ENCODE measurements around the gene ELF2. TPM values are rescaled to one million over a fixed set of nuclear protein-coding genes. Genes with fewer than 3 reads are reported as not detected.

Gene ELF2
- total RNA-seq, 1 donor from 2014 or later = 57.9 TPM

GRCh38 chr4:139053909-139054308 lies 123.1 kb downstream of the ELF2 start:
- CTCF ChIA-PET = no interaction called here
- H3K27me3 Mint-ChIP-seq = no peaks in the 10 kb centered on the region
- H3K27ac Mint-ChIP-seq = no peak overlapping the region
- H3K4me1 Mint-ChIP-seq = peaks cover 4% of the 10 kb centered on the region
- TF ChIP-seq, protein P1, sequence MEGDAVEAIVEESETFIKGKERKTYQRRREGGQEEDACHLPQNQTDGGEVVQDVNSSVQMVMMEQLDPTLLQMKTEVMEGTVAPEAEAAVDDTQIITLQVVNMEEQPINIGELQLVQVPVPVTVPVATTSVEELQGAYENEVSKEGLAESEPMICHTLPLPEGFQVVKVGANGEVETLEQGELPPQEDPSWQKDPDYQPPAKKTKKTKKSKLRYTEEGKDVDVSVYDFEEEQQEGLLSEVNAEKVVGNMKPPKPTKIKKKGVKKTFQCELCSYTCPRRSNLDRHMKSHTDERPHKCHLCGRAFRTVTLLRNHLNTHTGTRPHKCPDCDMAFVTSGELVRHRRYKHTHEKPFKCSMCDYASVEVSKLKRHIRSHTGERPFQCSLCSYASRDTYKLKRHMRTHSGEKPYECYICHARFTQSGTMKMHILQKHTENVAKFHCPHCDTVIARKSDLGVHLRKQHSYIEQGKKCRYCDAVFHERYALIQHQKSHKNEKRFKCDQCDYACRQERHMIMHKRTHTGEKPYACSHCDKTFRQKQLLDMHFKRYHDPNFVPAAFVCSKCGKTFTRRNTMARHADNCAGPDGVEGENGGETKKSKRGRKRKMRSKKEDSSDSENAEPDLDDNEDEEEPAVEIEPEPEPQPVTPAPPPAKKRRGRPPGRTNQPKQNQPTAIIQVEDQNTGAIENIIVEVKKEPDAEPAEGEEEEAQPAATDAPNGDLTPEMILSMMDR (IDR thresholded peaks at IDR 0.05) = no peak
- DNase-seq = no peak
- intact Hi-C loops (cut with micrococcal nuclease) = no loop called here
- H3K4me3 Mint-ChIP-seq = no peak overlapping the region
- POLR2A ChIA-PET = no interaction called here
- no peak for ATAC-seq (ENCODE audit: low read depth)
- H3K9me3 Mint-ChIP-seq = no peaks in the 10 kb centered on the region
- H3K36me3 Mint-ChIP-seq (ENCODE audit: low read depth) = peaks cover 60% of the 10 kb centered on the region

DNA sequence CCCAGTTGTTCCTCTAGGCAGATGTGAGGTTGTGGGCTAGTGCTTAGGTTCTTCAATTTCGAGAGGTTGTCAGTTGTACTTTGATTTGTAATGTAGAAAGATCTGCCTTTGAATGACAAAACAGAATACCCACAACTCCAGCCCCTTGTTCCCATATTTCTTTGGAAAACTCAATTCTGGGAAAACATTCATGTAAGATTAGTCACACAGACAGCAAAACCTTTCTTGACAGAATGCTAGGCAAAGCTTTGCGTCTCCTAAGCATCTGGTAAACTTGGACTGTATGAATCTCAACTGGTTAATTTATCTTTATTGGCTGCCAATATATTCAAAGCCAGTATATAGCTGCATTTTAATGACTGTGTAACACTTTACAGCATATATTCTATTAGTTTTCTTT lies 126.6 kb downstream of the ELF2 start:
- intact Hi-C loops (cut with micrococcal nuclease) = no loop called here
- H3K4me3 Mint-ChIP-seq = no peak overlapping the region
- CTCF ChIA-PET = no interaction called here
- H3K4me1 Mint-ChIP-seq = no peaks in the 10 kb centered on the region
- TF ChIP-seq, protein P1 (IDR thresholded peaks at IDR 0.05) = no peak
- ATAC-seq (ENCODE audit: low read depth) = no peak
- DNase-seq = no peak
- POLR2A ChIA-PET = interaction anchor here (0.6 to 0.7 kb wide), 3 partner anchors 15 to 504 kb away, joined by 5 to 7 read pairs (median 6); no protein-coding TSS in a partner anchor
- no peaks in the 10 kb centered on the region for H3K9me3 Mint-ChIP-seq
- H3K27ac Mint-ChIP-seq = no peak overlapping the region
- no peaks in the 10 kb centered on the region for H3K27me3 Mint-ChIP-seq
- H3K36me3 Mint-ChIP-seq (ENCODE audit: low read depth) = peaks cover 52% of the 10 kb centered on the region

GRCh38 chr4:139048026-139048425 lies 129.0 kb downstream of the ELF2 start:
- H3K9me3 Mint-ChIP-seq = no peaks in the 10 kb centered on the region
- H3K36me3 Mint-ChIP-seq (ENCODE audit: low read depth) = peaks cover 51% of the 10 kb centered on the region
- no peak for DNase-seq
- ChIA-PET CTCF (no interaction called here), POLR2A (no interaction called here)
- no peaks in the 10 kb centered on the region for H3K27me3 Mint-ChIP-seq
- TF ChIP-seq, protein P1 (IDR thresholded peaks at IDR 0.05) = no peak
- no peak for ATAC-seq (ENCODE audit: low read depth)
- no peak overlapping the region for H3K4me3 Mint-ChIP-seq
- no peak overlapping the region for H3K27ac Mint-ChIP-seq
- intact Hi-C loops (cut with micrococcal nuclease) = no loop called here
- no peaks in the 10 kb centered on the region for H3K4me1 Mint-ChIP-seq

DNA sequence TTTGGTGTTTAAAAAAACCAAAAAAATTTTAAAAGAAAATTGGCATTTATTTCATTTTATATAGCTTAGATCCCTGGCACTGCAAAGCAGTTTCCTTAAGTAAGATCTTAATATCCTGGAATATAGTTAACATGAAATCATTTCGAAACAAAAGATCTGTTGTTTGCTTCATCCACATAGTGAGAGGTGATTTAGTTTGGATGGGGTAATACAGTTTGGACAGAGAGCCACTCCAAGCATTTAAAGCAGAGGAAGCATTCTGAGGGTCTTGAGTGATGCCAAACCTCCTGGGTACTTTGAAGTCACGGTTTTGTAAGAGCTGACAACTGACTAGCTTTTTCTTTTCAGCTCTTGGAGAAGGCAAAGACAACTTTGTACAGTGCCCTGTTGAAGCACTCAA lies 132.7 kb downstream of the ELF2 start:
- H3K4me3 Mint-ChIP-seq = no peak overlapping the region
- intact Hi-C loops (cut with micrococcal nuclease) = no loop called here
- peaks cover 50% of the 10 kb centered on the region for H3K36me3 Mint-ChIP-seq (ENCODE audit: low read depth)
- no peak overlapping the region for H3K27ac Mint-ChIP-seq
- ATAC-seq (ENCODE audit: low read depth) (no peak), DNase-seq (no peak)
- POLR2A ChIA-PET = interaction anchor here (1.2 kb wide), 1 partner anchor 35 kb away, joined by 3 read pairs; no protein-coding TSS in a partner anchor
- CTCF ChIA-PET = interaction anchor here (1.6 kb wide), 1 partner anchor 13 kb away, joined by 6 read pairs; no protein-coding TSS in a partner anchor
- H3K27me3 Mint-ChIP-seq = no peaks in the 10 kb centered on the region
- no peaks in the 10 kb centered on the region for H3K4me1 Mint-ChIP-seq
- no peaks in the 10 kb centered on the region for H3K9me3 Mint-ChIP-seq
- TF ChIP-seq, protein P1 (IDR thresholded peaks at IDR 0.05) = no peak

DNA sequence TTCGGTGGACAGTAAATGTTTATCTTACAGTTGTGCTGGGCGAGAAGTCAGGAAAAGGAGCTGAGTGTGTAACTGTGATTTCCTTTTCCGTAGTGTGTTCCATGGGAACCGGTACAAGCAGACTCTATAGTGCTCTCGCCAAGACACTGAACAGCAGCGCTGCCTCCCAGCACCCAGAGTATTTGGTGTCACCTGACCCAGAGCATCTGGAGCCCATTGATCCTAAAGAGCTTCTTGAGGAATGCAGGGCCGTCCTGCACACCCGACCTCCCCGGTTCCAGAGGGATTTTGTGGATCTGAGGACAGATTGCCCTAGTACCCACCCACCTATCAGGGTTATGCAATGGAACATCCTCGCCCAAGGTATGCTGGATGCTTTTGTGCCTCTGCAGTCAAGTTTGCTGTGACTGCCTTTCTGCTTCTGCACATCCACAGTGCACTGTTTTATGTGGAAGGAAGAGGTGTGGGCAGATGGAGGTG lies 134.0 kb downstream of the ELF2 start:
- POLR2A ChIA-PET = interaction anchor here (0.9 kb wide), 1 partner anchor 27 kb away, joined by 7 read pairs; no protein-coding TSS in a partner anchor
- H3K36me3 Mint-ChIP-seq (ENCODE audit: low read depth) = peaks cover 43% of the 10 kb centered on the region
- TF ChIP-seq, protein P1 (IDR thresholded peaks at IDR 0.05) = no peak
- CTCF ChIA-PET = no interaction called here
- H3K4me1 Mint-ChIP-seq = no peaks in the 10 kb centered on the region
- ATAC-seq (ENCODE audit: low read depth) = no peak
- H3K27ac Mint-ChIP-seq = no peak overlapping the region
- H3K9me3 Mint-ChIP-seq = no peaks in the 10 kb centered on the region
- intact Hi-C loops (cut with micrococcal nuclease) = no loop called here
- DNase-seq = no peak
- H3K27me3 Mint-ChIP-seq = no peaks in the 10 kb centered on the region
- H3K4me3 Mint-ChIP-seq = no peak overlapping the region
